Pancreas (tissue), 10 donors: ENCODE measurements around the gene SYNPR. TPM values are rescaled to one million over a fixed set of nuclear protein-coding genes. Genes with fewer than 3 reads are reported as not detected.

Experiments used
- ATAC-seq, 4 donors: fragments of 200-7000 bp; cut with Tn5 transposase; one replicate each; pipeline versions ENCODE4 v1.8.0 to v1.9.1; 2020; ENCODE audit warnings: mild to moderate bottlenecking in 4 of 4, moderate library complexity in 4 of 4
- DNase-seq, 6 donors: peaks; one replicate each; pipeline ENCODE4 v3.0.0-alpha.2; 2020
- FAIRE-seq: peaks from 2 replicates; lab custom pipeline; 2012; peaks lifted over from hg19 to GRCh38; lab: Jason Lieb, UNC
- H3K27ac ChIP-seq, 4 donors: fragments of 200-600 bp; sonication (generic); 1 replicate in 3 of 4; 2 replicates in 1 of 4; pipeline versions ENCODE4 v1.5.0 to v1.8.0; 2020
- H3K27me3 ChIP-seq, 4 donors: fragments of 200-600 bp; one replicate each; pipeline ENCODE4 v1.8.0; 2021
- H3K36me3 ChIP-seq, 3 donors: fragments of 200-600 bp; sonication (generic) in 1 of 3; one replicate each; pipeline versions ENCODE4 v1.5.0 to v1.8.0; 2020 to 2021
- H3K4me1 ChIP-seq, 3 donors: fragments of 200-600 bp; one replicate each; pipeline ENCODE4 v1.8.0; 2021
- H3K4me3 ChIP-seq, 4 donors: fragments of 200-600 bp; sonication (generic) in 2 of 4; one replicate each; pipeline versions ENCODE4 v1.5.0 to v1.8.0; 2020 to 2021
- H3K9me3 ChIP-seq, 4 donors: fragments of 200-600 bp; one replicate each; pipeline ENCODE4 v1.8.0; 2021
- WGBS, 2 donors: extraction: QIAGEN DNeasy Blood & Tissue Kit; methylation state at CpG; one replicate each; pipeline ENCODE4 v1.1.7; 2013; 5-methylcytosine and 5-hydroxymethylcytosine counted together
- intact Hi-C, 3 donors: fragments of 100-400 bp; cut with DNase I; formaldehyde crosslinking; loops; one replicate each; pipeline versions ENCODE4 v1.11.1 to v1.14.2; 2022
- polyA plus RNA-seq, 2 donors: library from polyadenylated mRNA; stranded (reverse); fragments of 200-250 nt; gene quantifications; one replicate each; pipeline ENCODE4 v1.2.3, GENCODE V29; 2013
- total RNA-seq, 6 donors: library from RNA; stranded (reverse); fragmentation: NEBNext Ultra II Directional in 4 of 6; extraction: Animal tissue kit (Norgen Biotek cat#: 25700) in 4 of 6; gene quantifications; one replicate each; pipeline versions ENCODE4 v1.2.1 to v1.2.4, GENCODE V29; 2021 to 2023
- TF ChIP-seq, protein P1 (sequence below), 4 donors: fragments of 200-600 bp; sonication (generic) in 3 of 4; IDR thresholded peaks; one replicate each; pipeline versions ENCODE4 v1.5.0 to v1.8.0; 2021; ENCODE audit warnings: antibody characterized with exemption in 4 of 4
- donor health status: healthy with polysubstance abuse.
- donor health status: DM: no; HTN: no; CAD: no; lungs with moderate emphysema.
- donor health status: DM: no; HTN: no; CAD: no.
- donor health status: control.
- donor health status: control.
- donor health status: Bipolar disorder and iron deficiency.
- donor health status: DM: yes; HTN: yes; CAD: no.
- donor health status: DM: no; HTN: no; CAD: no.
- donor health status: DM: no; HTN: no; CAD: no.
- donor health status: DM: yes; HTN: yes; CAD: no.

The SYNPR gene
- total and polyA plus RNA-seq, 8 donors = 0.31 to 1.4 TPM; not detected in 6

- TF ChIP-seq, protein P1, sequence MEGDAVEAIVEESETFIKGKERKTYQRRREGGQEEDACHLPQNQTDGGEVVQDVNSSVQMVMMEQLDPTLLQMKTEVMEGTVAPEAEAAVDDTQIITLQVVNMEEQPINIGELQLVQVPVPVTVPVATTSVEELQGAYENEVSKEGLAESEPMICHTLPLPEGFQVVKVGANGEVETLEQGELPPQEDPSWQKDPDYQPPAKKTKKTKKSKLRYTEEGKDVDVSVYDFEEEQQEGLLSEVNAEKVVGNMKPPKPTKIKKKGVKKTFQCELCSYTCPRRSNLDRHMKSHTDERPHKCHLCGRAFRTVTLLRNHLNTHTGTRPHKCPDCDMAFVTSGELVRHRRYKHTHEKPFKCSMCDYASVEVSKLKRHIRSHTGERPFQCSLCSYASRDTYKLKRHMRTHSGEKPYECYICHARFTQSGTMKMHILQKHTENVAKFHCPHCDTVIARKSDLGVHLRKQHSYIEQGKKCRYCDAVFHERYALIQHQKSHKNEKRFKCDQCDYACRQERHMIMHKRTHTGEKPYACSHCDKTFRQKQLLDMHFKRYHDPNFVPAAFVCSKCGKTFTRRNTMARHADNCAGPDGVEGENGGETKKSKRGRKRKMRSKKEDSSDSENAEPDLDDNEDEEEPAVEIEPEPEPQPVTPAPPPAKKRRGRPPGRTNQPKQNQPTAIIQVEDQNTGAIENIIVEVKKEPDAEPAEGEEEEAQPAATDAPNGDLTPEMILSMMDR (IDR thresholded peaks at IDR 0.05) = no peak
- no peaks in the 10 kb centered on the region for H3K4me1 ChIP-seq
- FAIRE-seq = no peak
- no peaks in the 10 kb centered on the region for H3K36me3 ChIP-seq
- intact Hi-C loops = no loop called here
- ATAC-seq = no peak
- H3K27ac ChIP-seq = no peak overlapping the region
- H3K4me3 ChIP-seq = no peak overlapping the region
- no peak for DNase-seq
- H3K27me3 ChIP-seq = no peaks in the 10 kb centered on the region
- H3K9me3 ChIP-seq = no peaks in the 10 kb centered on the region
- 87 to 88% methylated on average over 1 of the region's 1 CpG for WGBS, 2 donors
Measured at GRCh38 chr3:63370094-63370493, 92.0 kb downstream of the SYNPR start.

DNA sequence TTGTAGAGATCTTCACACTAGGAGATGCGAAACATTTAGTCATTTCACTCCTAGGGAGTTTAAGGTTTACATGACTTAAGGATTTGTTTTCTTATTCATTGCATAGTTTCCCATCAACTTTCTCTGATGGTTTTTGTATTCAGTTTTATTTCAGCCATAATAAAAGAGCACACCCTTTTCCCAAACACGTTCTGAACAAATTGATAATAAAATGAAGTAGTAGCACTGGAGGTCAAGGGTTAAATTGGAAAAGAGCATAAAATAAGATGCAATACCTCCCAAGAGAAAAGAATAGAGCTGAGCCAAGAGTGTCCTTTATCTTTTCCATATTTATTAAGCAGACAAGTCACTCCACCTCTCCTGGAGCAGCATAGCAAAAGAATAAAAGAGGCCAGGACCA lies 104.9 kb downstream of the SYNPR start:
- Histone ChIP-seq H3K36me3 (no peaks in the 10 kb centered on the region), H3K27me3 (no peaks in the 10 kb centered on the region), H3K4me1 (no peaks in the 10 kb centered on the region), H3K27ac (no peak overlapping the region), H3K9me3 (no peaks in the 10 kb centered on the region), H3K4me3 (no peak overlapping the region)
- TF ChIP-seq, protein P1 (IDR thresholded peaks at IDR 0.05) = no peak
- ATAC-seq (no peak), FAIRE-seq (no peak), DNase-seq (no peak)
- intact Hi-C loops = no loop called here
- 72 to 81% methylated on average over 2 of the region's 2 CpGs for WGBS, 2 donors

DNA sequence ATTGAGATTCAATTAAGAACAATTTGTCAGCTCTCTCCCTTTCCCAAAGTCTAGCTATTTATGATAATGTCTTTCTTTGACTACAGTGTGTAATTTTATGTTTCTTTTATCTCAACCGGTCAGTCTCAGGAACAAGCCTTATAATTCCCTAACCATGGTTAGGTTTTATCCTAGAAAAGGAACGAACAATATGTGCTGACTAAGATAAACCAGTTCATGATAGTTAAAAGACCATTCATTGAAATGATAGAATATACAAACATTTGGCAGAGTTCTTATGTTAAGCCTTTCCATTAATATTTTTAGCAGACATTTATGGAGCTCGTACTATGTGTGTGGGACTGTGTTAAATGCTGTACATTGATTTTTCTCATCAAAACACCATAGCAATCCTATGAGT lies 106.3 kb downstream of the SYNPR start:
- ATAC-seq = no peak

DNA sequence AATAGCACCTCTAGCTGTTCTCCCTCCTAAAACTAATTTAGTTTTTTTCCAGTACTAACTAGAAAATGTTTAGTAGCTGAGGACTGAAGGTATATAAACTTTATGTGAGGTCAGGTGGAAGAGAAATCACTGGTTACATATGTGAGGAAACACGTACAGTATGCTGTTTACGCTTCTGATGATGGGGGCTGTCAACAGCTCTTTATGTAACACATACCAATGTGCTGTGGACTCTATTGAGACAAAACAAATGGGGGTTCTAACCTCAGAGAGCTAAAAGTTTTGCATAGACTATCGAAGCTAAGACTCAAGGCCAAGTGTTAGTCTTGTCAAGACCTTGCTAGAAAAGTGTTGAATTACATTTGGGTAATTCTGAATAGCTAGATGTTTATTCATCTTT lies 107.5 kb downstream of the SYNPR start:
- WGBS, 2 donors = 59 to 60% methylated on average over 3 of the region's 3 CpGs

More for the DNA sequence above, 106.3 kb downstream of the SYNPR start:
- Histone ChIP-seq H3K9me3 (no peaks in the 10 kb centered on the region), H3K27me3 (no peaks in the 10 kb centered on the region), H3K36me3 (no peaks in the 10 kb centered on the region), H3K27ac (no peak overlapping the region), H3K4me1 (no peaks in the 10 kb centered on the region), H3K4me3 (no peak overlapping the region)
- intact Hi-C loops = no loop called here
- no peak for DNase-seq
- FAIRE-seq = no peak
- 48 to 56% methylated on average over 3 of the region's 3 CpGs for WGBS, 2 donors
- TF ChIP-seq, protein P1 (IDR thresholded peaks at IDR 0.05) = no peak

GRCh38 chr3:63386568-63386967 lies 108.5 kb downstream of the SYNPR start:
- TF ChIP-seq, protein P1 (IDR thresholded peaks at IDR 0.05) = no peak
- H3K27ac ChIP-seq = no peak overlapping the region
- DNase-seq = peak in 1 of 6 donors; percentile 27
- ATAC-seq = no peak
- no peaks in the 10 kb centered on the region for H3K27me3 ChIP-seq
- intact Hi-C loops = no loop called here
- no peaks in the 10 kb centered on the region for H3K36me3 ChIP-seq
- no peak overlapping the region for H3K4me3 ChIP-seq
- no peaks in the 10 kb centered on the region for H3K4me1 ChIP-seq
- no peak for FAIRE-seq
- WGBS, 2 donors = 54 to 60% methylated on average over 4 of the region's 4 CpGs
- H3K9me3 ChIP-seq = no peaks in the 10 kb centered on the region

More for the DNA sequence above, 107.5 kb downstream of the SYNPR start:
- ATAC-seq = no peak
- TF ChIP-seq, protein P1 (IDR thresholded peaks at IDR 0.05) = no peak
- intact Hi-C loops = no loop called here
- no peaks in the 10 kb centered on the region for H3K36me3 ChIP-seq
- no peaks in the 10 kb centered on the region for H3K9me3 ChIP-seq
- no peaks in the 10 kb centered on the region for H3K4me1 ChIP-seq
- H3K27me3 ChIP-seq = no peaks in the 10 kb centered on the region
- no peak for FAIRE-seq
- H3K4me3 ChIP-seq = no peak overlapping the region
- no peak for DNase-seq
- H3K27ac ChIP-seq = no peak overlapping the region
